Activated CD8-positive, alpha-beta memory T cell treated with anti-CD3 and anti-CD28 coated beads, Interleukin-2, amount 50 U/mL, for 4 hours (primary cell): ENCODE measurements around the gene PCGF2.
A peak's percentile ranks its signal among the peaks of the same experiment; 100 is the strongest.

Source experiments
- DNase-seq: peaks from one replicate; pipeline ENCODE4 v3.0.0-alpha.2; 2020

Gene PCGF2

GRCh38 chr17:38716368-38717005 lies 31.6 kb downstream of the PCGF2 start:
- no peak for DNase-seq

DNA sequence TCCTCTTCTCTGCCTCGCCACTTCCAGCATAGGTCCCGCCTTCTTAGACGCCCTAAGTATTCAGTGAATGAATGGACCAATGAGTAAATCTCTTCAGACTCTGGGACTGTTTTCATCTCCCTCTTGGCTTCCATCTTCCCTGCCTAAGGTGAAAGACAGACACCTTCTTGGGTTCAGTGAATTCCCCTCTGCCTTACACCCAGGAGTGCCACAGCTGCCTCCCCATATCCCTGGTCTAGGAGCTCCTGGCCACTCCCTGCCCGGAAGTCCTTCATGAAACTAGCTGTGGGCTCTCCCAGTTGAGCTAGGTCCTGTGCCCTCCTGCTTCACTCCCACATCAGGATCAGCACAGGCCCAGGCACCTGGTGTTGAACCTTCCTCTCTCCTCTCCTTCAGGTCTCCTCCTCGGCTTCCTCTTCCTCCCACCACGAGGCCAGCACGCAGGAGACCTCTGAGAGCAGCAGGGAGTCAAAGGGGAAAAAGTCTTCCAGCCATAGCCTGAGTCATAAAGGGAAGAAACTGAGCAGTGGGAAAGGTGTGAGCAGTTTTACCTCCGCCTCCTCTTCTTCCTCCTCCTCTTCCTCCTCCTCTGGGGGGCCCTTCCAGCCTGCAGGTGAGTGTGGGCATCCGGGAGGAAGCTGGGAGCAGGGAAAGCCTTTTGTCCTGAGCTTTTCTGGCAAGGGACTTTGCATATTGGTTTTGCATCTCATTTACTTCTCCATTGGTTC lies 32.8 kb downstream of the PCGF2 start:
- DNase-seq: no peak

DNA sequence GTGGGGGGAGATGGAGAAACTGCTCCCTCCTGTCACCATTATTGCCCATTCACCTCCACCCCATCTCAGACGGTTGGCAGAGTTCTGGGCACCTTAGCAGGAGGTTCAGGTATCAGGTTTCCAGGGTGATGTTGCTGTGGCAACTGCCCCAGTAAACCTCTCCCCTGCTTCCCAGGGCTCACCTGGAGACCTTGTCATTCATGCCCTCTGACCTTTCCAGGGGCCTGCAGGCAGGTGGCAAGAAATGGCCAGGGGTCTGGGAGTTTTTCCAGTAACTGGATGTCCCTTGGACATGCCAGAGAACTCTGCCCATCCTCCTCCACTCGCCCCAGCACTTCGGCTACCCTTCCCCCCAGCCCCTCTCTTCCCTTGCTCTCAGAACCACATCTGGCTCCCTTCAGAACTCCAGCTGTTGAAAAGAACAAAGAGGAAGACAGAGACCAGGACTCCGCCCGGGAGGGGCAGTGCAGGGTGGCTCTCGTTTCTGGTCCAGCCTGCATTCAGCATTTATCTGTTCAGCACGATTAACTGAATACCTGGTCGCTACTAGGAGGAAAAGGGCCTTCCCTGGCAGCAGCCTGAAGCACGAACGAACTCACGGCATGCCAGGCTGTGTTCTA lies 34.6 kb downstream of the PCGF2 start:
- no peak for DNase-seq

- no peak for DNase-seq
Observed at GRCh38 chr17:38712593-38712992, 35.5 kb downstream of the PCGF2 start.

DNA sequence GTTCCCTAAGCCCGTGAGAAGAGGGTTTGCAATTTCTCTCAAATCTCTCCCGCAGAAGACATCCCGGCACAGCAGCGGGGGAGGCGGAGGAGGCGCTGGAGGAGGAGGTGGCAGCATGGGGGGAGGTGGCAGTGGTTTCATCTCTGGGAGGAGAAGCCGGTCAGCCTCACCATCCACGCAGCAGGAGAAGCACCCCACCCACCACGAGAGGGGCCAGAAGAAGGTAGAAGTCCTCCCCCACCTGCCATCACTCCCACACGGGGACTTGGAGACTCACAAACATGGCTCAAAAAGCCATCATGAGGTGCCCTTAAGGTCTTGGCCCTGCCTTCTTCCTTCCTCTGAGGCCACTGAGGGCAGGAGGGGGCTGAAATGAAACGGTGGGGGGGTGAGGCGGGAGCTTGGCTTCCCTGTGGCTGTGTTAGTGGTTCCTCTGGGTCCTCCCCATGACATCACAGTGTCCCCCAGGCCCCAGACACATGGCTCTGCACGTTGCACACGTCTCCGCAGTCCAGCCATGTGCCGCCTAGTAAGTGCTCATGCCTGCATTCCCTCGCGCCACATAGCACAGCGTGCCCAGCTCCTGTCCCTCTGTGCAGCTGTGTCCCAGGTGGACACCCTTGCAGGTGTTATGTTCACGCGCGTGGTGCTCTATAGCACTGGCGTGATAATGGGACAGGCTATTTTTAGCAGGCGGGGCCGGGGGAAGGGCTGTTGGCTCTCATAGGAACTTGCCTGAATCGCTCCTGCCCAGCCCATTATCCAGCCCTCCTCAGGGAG lies 36.2 kb downstream of the PCGF2 start:
- no peak for DNase-seq

DNA sequence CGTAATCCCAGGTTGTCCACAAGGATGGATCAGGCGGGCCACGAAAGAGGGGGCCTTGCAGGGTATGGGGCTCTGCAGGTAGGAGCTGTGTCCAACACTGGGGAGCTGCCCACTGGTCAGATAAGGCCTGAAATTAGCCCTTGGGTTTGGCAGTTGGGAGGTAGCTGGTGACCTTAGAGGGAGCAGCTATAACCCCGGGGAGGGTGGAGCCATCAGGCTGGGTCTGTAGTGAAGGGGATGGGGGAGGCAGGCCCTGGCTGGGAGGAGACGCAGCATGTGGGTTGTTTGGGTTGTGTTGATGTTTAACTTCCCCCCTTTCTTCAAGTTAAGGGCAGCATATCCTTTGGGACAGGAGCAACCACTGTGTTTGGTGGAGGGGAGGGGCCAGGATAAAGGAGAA lies 37.2 kb downstream of the PCGF2 start:
- no peak for DNase-seq

DNA sequence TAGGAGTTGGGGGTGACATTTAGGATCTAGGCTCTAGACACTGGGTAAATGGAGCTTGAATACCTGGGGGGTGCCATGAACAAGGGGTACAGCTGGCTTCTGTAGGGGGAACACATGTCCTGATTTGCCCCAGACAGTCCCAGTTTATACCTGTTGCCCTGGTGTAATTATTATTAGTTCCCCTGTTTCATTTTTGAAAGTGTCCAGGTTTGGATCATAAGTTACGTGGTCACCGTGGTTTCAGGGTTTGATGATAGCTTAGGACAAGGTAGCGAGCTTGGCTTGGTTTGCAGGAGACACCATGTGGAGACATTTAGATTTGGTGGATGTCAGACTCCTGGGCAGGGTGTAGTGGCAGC lies 37.6 kb downstream of the PCGF2 start:
- DNase-seq: no peak

DNA sequence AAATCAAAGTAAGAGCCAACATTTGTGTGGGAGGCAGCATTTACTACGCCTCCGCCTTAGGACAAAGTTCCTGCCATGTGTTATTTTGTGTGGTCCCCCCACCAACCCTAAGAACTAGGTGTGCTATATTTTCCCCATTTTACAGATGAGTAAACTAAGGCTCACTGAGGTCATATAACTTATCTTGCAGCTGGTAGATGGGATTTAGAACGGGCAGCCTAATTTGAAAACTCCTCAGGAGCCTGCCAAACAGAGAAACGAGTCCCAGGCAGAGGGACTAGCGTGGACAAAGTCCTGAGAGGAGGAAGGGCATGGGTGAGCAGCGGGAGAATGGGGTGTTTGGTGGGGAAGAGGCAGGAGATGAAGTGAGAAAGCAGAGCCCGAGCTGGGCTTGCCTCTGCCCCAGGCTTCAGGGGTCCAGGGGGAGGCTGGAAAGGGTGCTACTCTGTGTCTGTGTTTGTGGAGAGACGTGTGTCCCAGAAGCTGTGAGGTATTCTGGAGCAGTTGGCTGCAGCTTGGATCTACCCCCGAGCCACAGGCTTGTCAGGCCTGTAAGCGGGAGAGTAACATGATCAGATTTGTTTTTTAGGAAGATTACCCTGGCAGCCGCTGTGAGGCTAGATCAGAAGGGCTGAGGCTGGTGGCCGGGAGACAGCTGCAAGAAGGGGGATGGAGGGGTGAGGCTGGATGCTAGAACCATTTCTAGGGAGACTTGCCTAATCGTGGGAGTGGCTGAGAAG lies 38.1 kb downstream of the PCGF2 start:
- no peak for DNase-seq

- DNase-seq: no peak
Observed at GRCh38 chr17:38709104-38709820, 38.9 kb downstream of the PCGF2 start.

- DNase-seq: no peak
Observed at GRCh38 chr17:38707678-38708351, 40.3 kb downstream of the PCGF2 start.

DNA sequence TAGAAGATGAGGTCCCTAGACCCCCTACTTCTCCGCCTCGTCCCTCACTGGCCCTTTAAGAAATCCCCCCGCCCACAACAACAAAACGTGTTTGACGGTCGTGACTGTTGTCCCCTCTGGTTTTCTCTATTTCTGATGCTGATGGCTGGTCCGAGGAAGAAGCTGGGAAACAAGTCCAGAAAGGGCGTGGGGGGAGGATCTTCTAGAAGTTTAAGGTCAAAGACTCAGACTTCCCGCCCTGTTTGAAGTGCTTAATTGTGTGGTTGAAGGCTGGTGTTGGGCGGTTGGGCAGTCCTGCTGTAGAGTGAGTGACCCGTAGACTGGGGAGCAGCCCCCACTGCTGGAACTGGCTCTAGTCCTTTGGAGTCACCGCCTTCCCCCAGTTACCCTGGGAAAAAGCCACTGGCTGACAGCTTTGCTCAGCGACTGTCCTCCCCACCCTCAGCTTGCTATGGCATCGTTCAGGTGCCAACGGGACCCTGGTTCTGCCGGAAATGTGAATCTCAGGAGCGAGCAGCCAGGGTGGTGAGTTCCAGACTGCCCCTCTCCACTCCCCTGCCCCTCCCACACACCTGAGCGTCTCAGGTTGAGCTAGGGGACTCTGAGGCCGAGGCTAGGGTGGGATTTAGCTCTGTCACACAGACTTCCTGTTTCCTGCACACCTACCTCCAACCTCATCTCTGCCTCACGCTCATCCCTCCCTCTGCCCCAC lies 41.5 kb downstream of the PCGF2 start:
- peak; percentile 51 for DNase-seq

DNA sequence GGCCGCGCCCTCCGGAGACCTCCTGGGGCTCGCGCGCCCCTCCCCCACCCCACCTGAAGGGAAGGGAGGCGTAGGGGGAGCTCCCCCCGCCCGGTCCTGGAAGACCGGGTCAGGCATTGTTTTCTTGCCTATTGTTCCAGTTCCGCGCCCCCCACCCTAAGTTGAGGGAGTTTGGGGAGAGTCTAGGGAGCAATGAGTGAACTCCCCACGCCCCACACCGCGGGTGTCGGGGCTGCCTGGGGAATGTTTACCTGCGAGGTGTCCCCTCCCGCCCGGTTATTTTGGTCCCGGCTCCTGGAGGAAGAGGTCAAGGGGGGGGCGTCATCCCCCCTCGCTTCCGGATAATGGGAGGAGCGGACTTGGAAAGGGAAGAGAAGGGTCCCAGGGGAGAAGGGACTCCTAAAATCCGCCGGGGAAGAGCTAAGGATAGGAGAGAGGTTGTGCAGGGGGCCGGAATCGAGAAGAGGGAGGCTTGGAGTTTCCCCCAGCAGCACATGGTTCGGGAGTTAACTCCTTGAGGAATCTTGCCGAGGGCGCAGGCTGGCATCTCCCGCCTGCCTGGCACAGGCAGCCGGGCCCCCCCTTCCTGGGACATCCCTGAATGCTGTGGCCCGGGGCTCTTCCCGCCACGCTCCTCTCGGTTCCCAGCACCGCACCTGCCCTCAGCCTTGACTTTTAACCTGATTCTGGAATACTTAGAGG lies 42.2 kb downstream of the PCGF2 start:
- DNase-seq: peak; percentile 54

GRCh38 chr17:38705523-38705802 lies 42.7 kb downstream of the PCGF2 start:
- no peak for DNase-seq

DNA sequence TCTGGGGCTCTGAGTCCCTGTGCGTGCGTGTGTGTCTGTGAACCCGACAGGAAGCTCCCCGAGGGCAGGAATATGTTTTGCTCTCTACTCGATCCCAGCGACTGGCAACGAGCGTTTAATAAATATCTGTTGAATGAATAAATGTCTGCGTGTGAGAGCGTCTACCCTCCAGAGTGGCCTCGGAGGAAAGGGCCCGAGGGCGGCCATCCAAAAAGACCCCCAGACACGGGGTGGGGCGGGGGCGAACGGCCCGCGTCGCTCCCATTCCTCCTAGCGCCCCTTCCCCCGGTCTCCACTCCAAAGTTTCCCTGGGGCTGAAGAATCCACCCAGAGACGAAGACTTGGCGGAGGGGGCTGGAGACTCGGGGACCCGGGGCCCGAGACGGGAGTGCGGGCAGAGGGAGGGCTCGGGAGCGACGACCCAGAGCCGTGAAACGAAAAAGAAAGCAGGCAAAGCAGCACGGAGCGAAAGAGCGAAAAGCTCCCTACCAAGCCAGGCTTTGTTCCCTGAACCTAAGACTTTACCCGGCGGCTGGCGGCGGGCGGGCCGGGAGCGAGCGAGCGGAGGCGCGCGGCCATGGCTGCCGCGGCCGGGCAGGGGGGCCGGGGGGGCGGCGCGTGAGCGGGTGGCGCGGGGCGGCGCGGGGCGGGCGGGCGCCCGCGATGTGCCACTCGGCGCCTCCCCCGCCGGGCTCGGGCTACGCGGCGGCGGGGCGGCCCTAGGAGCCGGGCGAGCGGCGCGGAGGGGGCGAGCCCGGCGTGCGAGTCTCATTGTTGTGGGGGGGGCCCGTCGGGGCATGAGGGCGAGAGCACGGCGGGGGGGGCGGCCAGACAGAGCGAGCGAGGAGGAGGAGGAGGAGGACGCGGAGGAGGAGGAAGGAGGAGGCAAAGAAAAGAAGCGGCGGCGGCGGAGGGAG lies 43.3 kb downstream of the PCGF2 start, which contains the start of gene MLLT6:
TSS of gene MLLT6 (plus strand) at position 668 of the 917 bp plus-strand sequence. CDS start 360 bp downstream, outside the sequence.
- DNase-seq: peak; percentile 87

DNA sequence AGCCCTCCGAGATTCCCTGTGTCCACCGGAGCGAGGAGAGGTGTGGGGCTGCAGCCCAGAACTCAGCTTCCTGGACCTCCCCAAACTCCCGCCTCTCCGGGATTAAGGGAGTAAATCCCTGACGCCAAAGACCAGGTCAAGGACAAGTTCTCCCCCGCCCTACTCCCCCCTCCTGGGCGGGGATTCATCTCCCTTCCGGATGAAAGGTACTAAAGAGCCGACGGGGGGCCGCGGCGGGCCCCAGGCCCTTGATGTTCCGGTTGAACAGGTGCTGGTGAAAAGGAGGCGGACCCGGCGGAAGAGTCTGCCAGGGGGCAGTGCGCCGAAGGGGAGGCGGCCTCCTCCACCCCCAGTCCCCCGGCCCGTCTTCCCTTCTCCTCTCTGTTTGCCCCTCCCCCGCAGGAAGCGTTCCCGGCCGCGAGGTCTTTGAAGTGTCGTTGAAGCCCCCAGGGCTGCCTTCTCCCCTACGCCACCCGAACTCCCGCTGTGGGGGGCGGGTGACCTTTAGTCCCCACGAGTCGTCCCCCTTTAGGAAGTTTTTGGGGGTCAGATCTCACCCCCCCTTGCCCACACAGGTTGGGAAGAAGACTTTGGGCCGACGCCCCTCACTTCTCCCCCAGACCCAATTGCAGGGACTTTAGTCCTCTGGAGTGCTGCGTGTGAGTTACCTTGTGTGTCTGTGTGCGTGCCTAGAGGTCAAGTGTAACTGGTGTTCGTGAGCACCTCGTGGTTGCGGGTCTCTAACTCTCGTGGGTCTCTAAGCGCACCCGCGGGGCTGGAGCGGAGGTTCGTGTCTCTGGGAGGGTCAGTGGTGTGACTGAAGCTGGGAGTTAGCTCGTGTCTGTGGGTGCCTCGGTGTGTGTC lies 44.2 kb downstream of the PCGF2 start:
- peak; percentile 83 for DNase-seq

GRCh38 chr17:38702916-38703741 lies 45.0 kb downstream of the PCGF2 start:
- DNase-seq: peak; percentile 39
